GM21423 (cell line): ENCODE data around the gene MAPRE2.
"Not testable (repeated sequence)": the region's sequence is repeated elsewhere in the genome, so short reads cannot be mapped to it uniquely, and the experiment has no call there.

Source experiments
- ATAC-seq: cut with Tn5 transposase; IDR thresholded peaks from one replicate; pipeline ENCODE4 v1.9.1; 2021; ENCODE audit warnings: mild to moderate bottlenecking, moderate library complexity; ENCODE audit not compliant: unreplicated experiment

The MAPRE2 gene

GRCh38 chr18:35143622-35144596 lies 102.7 kb downstream of the MAPRE2 start:
- ATAC-seq = no peak

GRCh38 chr18:35144698-35145097 lies 103.5 kb downstream of the MAPRE2 start:
- no peak for ATAC-seq

GRCh38 chr18:35150195-35150594 lies 109.0 kb downstream of the MAPRE2 start:
- ATAC-seq = not testable (repeated sequence)

- no peak for ATAC-seq
Observed at GRCh38 chr18:35153609-35154272, 112.5 kb downstream of the MAPRE2 start.

- ATAC-seq = no peak
Observed at GRCh38 chr18:35155398-35156117, 114.3 kb downstream of the MAPRE2 start.

- ATAC-seq = no peak
Observed at GRCh38 chr18:35157181-35157580, 116.0 kb downstream of the MAPRE2 start.

GRCh38 chr18:35158728-35159450 lies 117.7 kb downstream of the MAPRE2 start:
- ATAC-seq = peak; percentile 83

GRCh38 chr18:35159782-35160181 lies 118.6 kb downstream of the MAPRE2 start:
- ATAC-seq = no peak

GRCh38 chr18:35161485-35161884 lies 120.3 kb downstream of the MAPRE2 start:
- no peak for ATAC-seq

GRCh38 chr18:35161934-35162333 lies 120.7 kb downstream of the MAPRE2 start:
- no peak for ATAC-seq

GRCh38 chr18:35163014-35163539 lies 121.9 kb downstream of the MAPRE2 start:
- no peak for ATAC-seq

- ATAC-seq = no peak
Observed at GRCh38 chr18:35163721-35164120, 122.5 kb downstream of the MAPRE2 start.

- ATAC-seq = no peak
Observed at GRCh38 chr18:35164133-35164532, 122.9 kb downstream of the MAPRE2 start.

GRCh38 chr18:35167332-35167731 lies 126.1 kb downstream of the MAPRE2 start:
- no peak for ATAC-seq

GRCh38 chr18:35167857-35168256 lies 126.6 kb downstream of the MAPRE2 start:
- no peak for ATAC-seq

- ATAC-seq = not testable (repeated sequence)
Observed at GRCh38 chr18:35170323-35170722, 129.1 kb downstream of the MAPRE2 start.

- no peak for ATAC-seq
Observed at GRCh38 chr18:35171315-35171987, 130.2 kb downstream of the MAPRE2 start.

GRCh38 chr18:35172009-35172408 lies 130.8 kb downstream of the MAPRE2 start:
- ATAC-seq = no peak

GRCh38 chr18:35172451-35173035 lies 131.3 kb downstream of the MAPRE2 start:
- no peak for ATAC-seq
